Brain microvascular endothelial cell (primary cell): ENCODE measurements around the gene SLC37A4.
"Not testable (repeated sequence)": the region's sequence is repeated elsewhere in the genome, so short reads cannot be mapped to it uniquely, and the experiment has no call there.

Experiments used
- DNase-seq: peaks from one replicate; pipeline ENCODE4 v3.0.0-alpha.2; 2020
- H3K27ac ChIP-seq: fragments of 250-450 bp; sonication (Bioruptor Pico); 2 replicates; pipeline ENCODE4 v1.5.1; 2020; ENCODE audit warnings: mild to moderate bottlenecking, moderate library complexity
- H3K27me3 ChIP-seq: fragments of 250-450 bp; sonication (Bioruptor Pico); replicated peaks from 2 replicates; pipeline ENCODE4 v1.5.1; 2020; ENCODE audit warnings: mild to moderate bottlenecking
- H3K36me3 ChIP-seq: fragments of 250-450 bp; sonication (Bioruptor Pico); replicated peaks from 2 replicates; pipeline ENCODE4 v1.5.1; 2020; ENCODE audit warnings: mild to moderate bottlenecking
- H3K4me3 ChIP-seq: 2 replicates; pipeline ENCODE4 v1.5.1; 2011; ENCODE audit warnings: low read depth, mild to moderate bottlenecking, control low read depth, low read length, moderate library complexity
- CTCF ChIP-seq: IDR thresholded peaks from 2 replicates; pipeline ENCODE4 v1.5.1; 2011; ENCODE audit warnings: low read depth, mild to moderate bottlenecking, moderate library complexity, low read length, control low read depth, inconsistent platforms; ENCODE audit errors: missing control alignments
- in situ Hi-C: cut with HindIII; loops from 2 replicates; pipeline ENCODE4 v1.10.0; 2017; ENCODE audit warnings: low sequenced_read_pairs, low pct_ligation_motif_present

The SLC37A4 gene

GRCh38 chr11:119047205-119047604, 16.5 kb upstream of the SLC37A4 start:
- Histone ChIP-seq H3K36me3 (peaks cover 73% of the 10 kb centered on the region), H3K27ac (no peak overlapping the region), H3K27me3 (no peaks in the 10 kb centered on the region), H3K4me3 (no peak overlapping the region)
- DNase-seq, result no peak
- in situ Hi-C loops, result no loop called here
- TF ChIP-seq CTCF, result no peak

GRCh38 chr11:119046489-119046888, 15.8 kb upstream of the SLC37A4 start:
- in situ Hi-C loops, result no loop called here

GRCh38 chr11:119044708-119045107, 14.0 kb upstream of the SLC37A4 start:
- no peaks in the 10 kb centered on the region for H3K27me3 ChIP-seq
- H3K27ac ChIP-seq, result no peak overlapping the region
- peak; percentile 48 for TF ChIP-seq CTCF
- peaks cover 50% of the 10 kb centered on the region for H3K36me3 ChIP-seq
- H3K4me3 ChIP-seq, result no peak overlapping the region
- DNase-seq, result no peak
- in situ Hi-C loops, result no loop called here

More at GRCh38 chr11:119046489-119046888, 15.8 kb upstream of the SLC37A4 start:
- Histone ChIP-seq H3K27me3 (no peaks in the 10 kb centered on the region), H3K4me3 (no peak overlapping the region), H3K36me3 (peaks cover 66% of the 10 kb centered on the region), H3K27ac (no peak overlapping the region)
- no peak for TF ChIP-seq CTCF
- DNase-seq, result no peak

GRCh38 chr11:119042927-119043326, 12.2 kb upstream of the SLC37A4 start:
- in situ Hi-C loops, result no loop called here
- H3K27ac ChIP-seq, result no peak overlapping the region
- TF ChIP-seq CTCF, result no peak
- H3K27me3 ChIP-seq, result no peaks in the 10 kb centered on the region
- no peak overlapping the region for H3K4me3 ChIP-seq
- H3K36me3 ChIP-seq, result peaks cover 32% of the 10 kb centered on the region
- no peak for DNase-seq

- DNase-seq, result no peak
- H3K4me3 ChIP-seq, result no peak overlapping the region
- no peak for TF ChIP-seq CTCF
- H3K27me3 ChIP-seq, result no peaks in the 10 kb centered on the region
- H3K27ac ChIP-seq, result no peak overlapping the region
- H3K36me3 ChIP-seq, result peaks cover 23% of the 10 kb centered on the region
- in situ Hi-C loops, result no loop called here
These were observed 11.3 kb upstream of the SLC37A4 start for GRCh38 chr11:119041821-119042514.

GRCh38 chr11:119039471-119039870, 8.8 kb upstream of the SLC37A4 start:
- H3K27ac ChIP-seq, in situ Hi-C loops, H3K27me3 ChIP-seq, DNase-seq, H3K36me3 ChIP-seq, H3K4me3 ChIP-seq: not testable (repeated sequence)
